MV-4-11 (cell line): ENCODE data around the gene DRC1.
A peak's percentile ranks its signal among the peaks of the same experiment; 100 is the strongest.

Source experiments
- DNase-seq: peaks from one replicate; lab custom pipeline; 2025; lab: John Stamatoyannopoulos, UW

The DRC1 gene

GRCh38 chr2:26493566-26493965 is 91.8 kb downstream of the DRC1 start:
- DNase-seq: peak; percentile 90

DNA sequence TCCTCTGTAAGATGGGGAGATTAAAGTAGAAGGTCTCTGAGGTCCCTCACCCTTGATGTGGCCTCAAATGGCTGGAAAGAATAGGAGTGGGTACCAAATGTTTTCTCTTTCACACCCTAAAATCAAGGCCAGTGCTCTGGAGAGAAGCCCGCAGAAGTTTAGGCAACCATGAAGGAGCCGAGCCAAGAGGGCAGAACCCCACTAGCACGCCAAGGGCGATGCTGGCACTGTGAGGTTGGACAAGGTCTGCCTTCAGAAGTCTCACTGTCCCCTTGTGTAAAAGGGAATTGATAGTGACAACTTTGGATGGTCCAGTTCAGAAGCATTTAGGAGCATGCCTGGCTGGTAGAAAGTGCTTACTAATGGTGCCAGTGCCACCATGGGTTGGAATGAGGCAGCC is 92.5 kb downstream of the DRC1 start:
- DNase-seq: no peak

GRCh38 chr2:26494891-26495290 is 93.2 kb downstream of the DRC1 start:
- DNase-seq: no peak

DNA sequence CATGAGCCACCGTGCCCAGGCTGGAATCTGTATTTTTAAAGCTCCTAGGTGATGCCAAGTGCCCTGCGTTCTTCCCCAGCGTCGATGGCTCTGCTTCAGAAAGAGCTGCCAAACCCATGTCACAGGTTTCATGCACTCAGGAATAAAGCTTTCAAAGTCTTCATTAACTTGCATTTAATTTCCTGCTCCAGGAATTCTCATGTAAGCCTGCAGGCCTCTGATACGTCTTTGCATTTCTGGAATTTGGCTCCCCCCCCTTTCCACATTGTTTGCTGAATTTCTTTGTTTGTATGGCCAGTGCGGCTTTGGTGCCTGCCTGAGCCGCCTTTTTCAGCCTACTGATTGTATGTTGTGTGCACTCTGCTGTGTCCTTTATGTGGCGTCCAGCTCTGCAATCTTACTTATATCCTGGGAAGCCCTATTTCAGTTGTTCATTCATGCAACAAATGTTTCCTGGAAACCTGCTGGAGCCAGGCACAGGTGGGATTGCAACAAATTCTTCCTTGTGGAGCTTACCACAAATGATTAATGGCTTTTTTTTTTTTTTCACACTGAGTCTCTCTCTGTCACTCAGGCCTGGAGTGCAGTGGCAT is 94.1 kb downstream of the DRC1 start:
- no peak for DNase-seq

DNA sequence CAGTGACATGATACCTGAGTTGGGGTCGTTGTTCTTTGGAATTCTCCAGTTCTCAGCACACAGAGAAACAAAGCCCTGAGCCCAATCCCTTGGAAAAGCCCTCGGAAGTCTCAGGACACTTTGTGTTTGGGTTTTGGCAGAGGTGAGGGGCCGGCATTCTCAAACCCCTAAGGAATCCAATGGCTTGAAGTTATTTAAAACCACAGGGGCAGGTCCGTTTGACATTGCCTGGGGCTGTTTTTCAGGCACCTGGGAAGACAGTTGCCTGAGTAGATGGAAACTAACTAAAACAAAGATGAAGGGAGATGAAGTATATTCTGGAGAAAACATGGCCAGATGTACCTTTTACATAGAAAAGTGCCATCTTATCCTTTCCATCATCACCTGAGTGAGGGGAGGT is 98.7 kb downstream of the DRC1 start:
- DNase-seq: no peak

DNA sequence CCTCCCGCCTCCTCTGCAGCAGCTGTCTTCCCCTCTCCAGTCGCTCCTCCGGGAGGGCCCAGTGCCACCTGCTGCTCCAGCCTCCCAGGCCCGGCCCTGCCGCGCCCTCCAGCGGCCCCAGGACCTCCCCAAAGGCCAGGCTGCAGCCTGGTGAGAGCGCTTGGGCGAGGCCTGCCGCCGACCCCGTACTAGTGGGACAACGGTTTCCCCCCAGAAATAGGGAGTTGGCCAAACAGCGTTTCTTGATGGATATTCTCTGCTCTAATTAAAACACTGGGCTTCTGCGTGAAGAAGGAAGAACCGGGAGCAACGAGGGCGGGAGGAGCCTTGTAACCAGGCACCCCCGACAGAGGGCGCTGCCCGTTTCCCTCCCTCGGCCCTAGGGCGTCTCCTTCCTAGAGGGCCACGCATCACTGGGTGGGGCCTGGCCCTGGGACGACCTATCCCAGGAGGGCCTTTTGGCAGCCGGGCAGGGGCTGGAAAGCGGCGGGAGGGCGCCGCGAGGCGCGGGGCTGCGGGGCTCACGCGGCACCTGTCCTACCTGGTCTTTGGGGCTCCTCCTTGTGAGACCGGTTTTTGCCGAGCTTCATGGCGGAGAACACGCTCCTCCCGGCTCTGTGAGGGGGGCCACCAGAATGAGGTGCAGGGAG is 101.6 kb downstream of the DRC1 start:
- DNase-seq: peak; percentile 79

GRCh38 chr2:26504002-26504401 is 102.3 kb downstream of the DRC1 start:
- DNase-seq: no peak

DNA sequence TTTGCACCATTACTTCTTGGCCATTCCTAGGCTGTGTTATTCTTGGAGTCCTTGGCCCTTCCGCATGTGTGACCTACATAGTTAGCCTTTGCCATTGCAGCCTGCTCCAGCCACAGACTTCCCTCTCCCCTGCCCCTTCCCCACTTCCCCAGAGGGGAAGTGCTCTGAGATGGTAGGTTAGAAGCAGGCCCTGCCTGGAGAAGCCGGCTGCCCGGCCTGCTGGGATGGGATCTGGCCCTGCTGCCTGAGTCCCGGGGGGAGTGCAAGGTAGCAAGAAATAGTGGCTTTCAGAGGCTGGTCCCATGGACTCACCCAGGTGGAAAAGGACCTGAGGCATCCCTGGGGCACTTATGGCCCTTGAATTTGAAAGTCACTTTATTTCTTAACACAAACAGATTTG is 104.6 kb downstream of the DRC1 start:
- DNase-seq: no peak
